NB4 (cell line): ENCODE data around the gene CMSS1.
"Not testable (repeated sequence)": the region's sequence is repeated elsewhere in the genome, so short reads cannot be mapped to it uniquely, and the experiment has no call there.

ENCODE experiments used
- DNase-seq: peaks from one replicate; pipeline ENCODE4 v3.0.0; 2010; ENCODE audit warnings: low read depth
- H3K4me3 ChIP-seq: one replicate; pipeline ENCODE4 v1.5.1; 2011; ENCODE audit warnings: mild to moderate bottlenecking, low read depth, low read length, moderate library complexity
- MYC ChIP-seq: IDR thresholded peaks from 2 replicates; pipeline ENCODE4 v1.6.1; 2011; ENCODE audit warnings: low read depth, low read length
- POLR2A ChIP-seq: IDR thresholded peaks from 2 replicates; pipeline ENCODE4 v1.6.1; 2011; ENCODE audit warnings: mild to moderate bottlenecking; ENCODE audit not compliant: insufficient read length; ENCODE audit errors: extremely low read depth
- TF ChIP-seq, protein P1 (sequence below): IDR thresholded peaks from one replicate; pipeline ENCODE4 v1.5.1; 2012; ENCODE audit warnings: low read depth, low read length
- TF ChIP-seq, protein P2 (sequence below): IDR thresholded peaks from 2 replicates; pipeline ENCODE4 v1.6.1; 2011; ENCODE audit warnings: low read depth, low read length

Gene CMSS1

DNA sequence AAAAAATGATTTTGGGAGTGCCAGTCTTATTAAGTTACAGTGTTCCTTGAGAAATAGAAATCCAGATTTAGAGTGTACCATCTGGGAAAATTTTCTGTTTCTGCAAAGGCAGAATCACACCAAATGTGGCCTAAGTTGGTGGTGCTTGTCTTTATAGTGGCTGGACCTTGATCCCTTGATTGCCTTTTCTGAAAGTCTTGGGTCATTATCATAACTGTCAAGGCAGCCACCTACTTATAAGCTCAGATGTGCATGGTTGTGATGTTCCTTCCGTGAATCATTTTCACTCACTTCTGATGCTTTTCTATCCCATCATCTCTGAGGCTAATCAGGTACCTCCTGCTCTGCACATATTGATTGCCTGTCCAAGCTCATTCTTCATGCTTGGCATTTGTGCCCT is 20.1 kb downstream of the CMSS1 start:
- no peak for TF ChIP-seq MYC
- DNase-seq: no peak
- no peak overlapping the region for H3K4me3 ChIP-seq

DNA sequence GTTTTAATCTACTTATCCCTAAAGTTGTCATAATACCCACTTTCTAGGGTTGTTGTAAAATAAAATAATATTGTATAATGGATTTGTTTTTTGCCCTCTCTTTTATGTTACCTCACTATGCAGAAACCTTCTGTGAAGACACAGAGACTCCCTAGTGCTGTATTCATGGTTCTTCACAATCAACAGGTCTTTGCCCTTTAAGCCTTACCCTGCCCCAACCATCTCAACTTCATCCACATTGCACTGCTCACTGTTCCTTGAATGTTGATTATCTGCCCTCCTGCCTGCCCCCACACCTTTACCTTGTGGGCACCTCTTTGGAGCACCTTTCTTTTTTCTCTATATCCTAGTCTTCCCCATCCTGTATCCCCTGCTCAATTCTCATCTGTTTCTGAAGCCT is 21.1 kb downstream of the CMSS1 start:
- DNase-seq: no peak
- no peak for TF ChIP-seq MYC
- TF ChIP-seq, protein P1, sequence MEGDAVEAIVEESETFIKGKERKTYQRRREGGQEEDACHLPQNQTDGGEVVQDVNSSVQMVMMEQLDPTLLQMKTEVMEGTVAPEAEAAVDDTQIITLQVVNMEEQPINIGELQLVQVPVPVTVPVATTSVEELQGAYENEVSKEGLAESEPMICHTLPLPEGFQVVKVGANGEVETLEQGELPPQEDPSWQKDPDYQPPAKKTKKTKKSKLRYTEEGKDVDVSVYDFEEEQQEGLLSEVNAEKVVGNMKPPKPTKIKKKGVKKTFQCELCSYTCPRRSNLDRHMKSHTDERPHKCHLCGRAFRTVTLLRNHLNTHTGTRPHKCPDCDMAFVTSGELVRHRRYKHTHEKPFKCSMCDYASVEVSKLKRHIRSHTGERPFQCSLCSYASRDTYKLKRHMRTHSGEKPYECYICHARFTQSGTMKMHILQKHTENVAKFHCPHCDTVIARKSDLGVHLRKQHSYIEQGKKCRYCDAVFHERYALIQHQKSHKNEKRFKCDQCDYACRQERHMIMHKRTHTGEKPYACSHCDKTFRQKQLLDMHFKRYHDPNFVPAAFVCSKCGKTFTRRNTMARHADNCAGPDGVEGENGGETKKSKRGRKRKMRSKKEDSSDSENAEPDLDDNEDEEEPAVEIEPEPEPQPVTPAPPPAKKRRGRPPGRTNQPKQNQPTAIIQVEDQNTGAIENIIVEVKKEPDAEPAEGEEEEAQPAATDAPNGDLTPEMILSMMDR: no peak
- H3K4me3 ChIP-seq: no peak overlapping the region

DNA sequence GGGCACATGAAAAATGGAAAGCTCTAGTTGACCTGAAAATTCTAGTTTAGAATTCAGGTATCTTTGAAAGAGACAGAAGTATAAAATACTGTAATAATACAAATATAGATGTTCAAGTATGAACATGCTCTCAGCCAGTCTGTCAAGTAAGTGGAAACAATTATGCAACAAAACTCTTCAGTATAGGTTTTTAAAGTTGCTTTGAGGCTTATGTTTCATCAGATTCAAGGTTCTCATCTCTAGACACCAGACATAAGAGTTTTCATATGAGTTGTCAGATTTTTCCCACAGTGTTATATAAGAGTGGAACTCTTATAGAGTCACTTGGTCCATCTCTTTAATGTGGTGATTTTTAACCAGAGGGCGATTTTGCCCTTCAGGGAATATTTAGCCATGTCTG is 22.0 kb downstream of the CMSS1 start:
- DNase-seq: no peak
- TF ChIP-seq, protein P1: no peak
- TF ChIP-seq POLR2A: no peak

DNA sequence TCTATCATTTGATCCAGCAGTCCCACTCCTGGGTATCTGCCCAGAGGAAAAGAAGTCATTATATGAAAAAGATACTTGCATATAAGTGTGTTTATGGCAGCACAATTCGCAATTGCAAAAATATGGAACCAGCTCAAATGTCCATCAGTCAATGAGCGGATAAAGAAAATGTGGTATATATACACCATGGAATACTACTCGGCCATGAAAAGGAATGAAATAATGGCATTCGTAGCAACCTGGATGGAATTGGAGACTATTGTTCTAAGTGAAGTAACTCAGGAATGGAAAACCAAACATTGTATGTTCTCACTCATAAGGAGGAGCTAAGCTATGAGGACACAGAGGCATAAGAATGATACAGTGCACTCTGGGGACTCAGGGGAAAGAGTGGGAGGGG is 24.3 kb downstream of the CMSS1 start:
- not testable (repeated sequence) for DNase-seq, H3K4me3 ChIP-seq

More for the DNA sequence above, 22.0 kb downstream of the CMSS1 start:
- H3K4me3 ChIP-seq: no peak overlapping the region

DNA sequence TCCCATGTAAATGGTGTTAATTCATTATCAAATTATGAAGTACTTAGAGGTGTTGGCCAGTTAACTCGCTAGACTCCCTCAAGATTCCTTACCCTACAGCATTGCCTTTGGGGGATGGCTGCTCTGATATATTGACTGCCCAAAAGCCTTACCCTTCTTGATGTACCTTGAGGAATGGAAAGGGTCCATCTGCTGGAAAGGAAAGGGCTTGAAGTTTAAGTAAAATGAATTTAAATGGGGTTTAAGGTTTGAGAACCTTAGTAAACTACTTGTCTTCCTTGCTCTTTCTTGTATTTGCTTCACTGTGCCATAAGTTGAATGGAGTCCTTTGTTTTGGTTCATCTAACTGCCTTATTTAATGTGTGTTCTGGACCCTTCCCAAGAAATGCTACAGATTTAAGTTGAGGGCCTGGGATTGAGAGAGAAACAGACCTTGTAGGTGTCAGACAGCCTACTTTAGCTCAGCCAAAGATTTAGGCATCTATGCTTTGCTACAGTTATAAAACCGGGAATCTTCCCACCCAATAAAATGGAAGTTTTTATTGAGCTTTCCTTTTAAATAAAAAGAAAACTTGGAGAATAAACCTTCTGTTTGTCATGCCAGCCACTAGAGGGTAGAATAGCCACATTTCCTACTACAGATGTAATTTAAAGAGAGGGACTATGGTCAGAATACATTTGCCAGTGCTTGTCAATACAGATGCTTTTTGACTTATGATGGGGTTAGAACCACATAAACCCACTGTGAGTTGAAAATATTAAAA is 25.3 kb downstream of the CMSS1 start:
- no peak overlapping the region for H3K4me3 ChIP-seq
- DNase-seq: peak; percentile 50
- TF ChIP-seq MYC (no peak), POLR2A (no peak)
- TF ChIP-seq, protein P2, sequence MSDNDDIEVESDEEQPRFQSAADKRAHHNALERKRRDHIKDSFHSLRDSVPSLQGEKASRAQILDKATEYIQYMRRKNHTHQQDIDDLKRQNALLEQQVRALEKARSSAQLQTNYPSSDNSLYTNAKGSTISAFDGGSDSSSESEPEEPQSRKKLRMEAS: no peak
- TF ChIP-seq, protein P1: peak; percentile 28

DNA sequence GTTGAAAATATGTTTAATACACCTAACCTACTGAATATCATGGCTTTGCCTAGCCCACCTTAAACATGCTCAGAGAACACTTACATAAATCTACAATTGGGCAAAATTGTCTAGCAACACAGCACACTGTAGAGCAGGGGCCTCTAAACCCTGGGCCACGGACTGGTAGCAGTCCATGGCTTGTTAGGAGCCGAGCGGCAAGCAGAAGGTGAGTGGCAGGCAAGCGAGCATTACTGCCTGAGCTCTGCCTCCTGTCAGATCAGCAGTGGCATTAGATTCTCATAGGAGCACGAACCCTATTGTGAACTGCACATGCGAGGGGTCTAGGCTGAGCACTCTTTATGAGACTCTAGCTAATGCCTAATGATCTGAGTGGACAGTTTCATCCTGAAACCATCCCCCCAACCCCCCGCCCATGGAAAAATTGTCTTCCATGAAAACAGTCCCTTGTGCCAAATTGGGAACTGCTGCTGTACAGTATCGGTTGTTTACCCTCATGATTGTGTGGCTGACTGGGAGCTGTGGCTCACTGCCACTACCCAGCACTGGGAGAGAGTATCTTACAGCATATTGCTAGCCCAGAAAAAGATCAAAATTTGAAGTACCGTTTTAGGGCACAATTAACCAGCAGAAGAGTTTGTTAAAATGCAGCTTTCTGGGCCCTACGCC is 26.1 kb downstream of the CMSS1 start:
- no peak overlapping the region for H3K4me3 ChIP-seq
- no peak for TF ChIP-seq POLR2A
- TF ChIP-seq, protein P2: no peak
- TF ChIP-seq, protein P1: no peak
- no peak for TF ChIP-seq MYC
- DNase-seq: no peak

DNA sequence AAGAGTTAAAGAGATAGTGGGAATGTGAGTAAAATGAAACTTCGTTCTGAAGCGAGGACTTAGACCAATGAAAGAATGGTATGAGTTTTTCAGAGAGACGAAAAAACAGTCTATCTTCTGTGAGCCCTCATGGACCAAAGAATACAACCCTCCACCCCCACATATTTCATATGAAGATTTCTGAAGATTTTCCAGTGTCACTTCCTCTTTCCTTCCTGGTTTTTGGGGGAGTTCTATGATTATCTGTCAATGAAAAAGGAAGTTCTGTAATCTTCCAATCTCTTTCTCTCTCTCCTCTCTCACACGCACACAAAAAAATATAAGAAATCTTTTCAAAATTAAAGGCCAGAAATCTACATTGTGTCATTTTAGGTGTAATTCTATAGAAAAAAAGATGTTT is 27.7 kb downstream of the CMSS1 start:
- H3K4me3 ChIP-seq: no peak overlapping the region
- no peak for TF ChIP-seq MYC
- no peak for TF ChIP-seq POLR2A
- TF ChIP-seq, protein P2: no peak
- peak; percentile 41 for DNase-seq
